AG09319 (cell line): ENCODE measurements around the gene PRTG.

Experiments
- DNase-seq: peaks from one replicate; pipeline ENCODE4 v3.0.0-alpha.2; 2010; ENCODE audit warnings: low read depth; ENCODE audit errors: extremely low read depth
- CTCF ChIP-seq: IDR thresholded peaks from 2 replicates; pipeline ENCODE4 v1.5.1; 2011; ENCODE audit warnings: low read depth, mild to moderate bottlenecking, inconsistent platforms, low read length, moderate library complexity

The PRTG gene

DNA sequence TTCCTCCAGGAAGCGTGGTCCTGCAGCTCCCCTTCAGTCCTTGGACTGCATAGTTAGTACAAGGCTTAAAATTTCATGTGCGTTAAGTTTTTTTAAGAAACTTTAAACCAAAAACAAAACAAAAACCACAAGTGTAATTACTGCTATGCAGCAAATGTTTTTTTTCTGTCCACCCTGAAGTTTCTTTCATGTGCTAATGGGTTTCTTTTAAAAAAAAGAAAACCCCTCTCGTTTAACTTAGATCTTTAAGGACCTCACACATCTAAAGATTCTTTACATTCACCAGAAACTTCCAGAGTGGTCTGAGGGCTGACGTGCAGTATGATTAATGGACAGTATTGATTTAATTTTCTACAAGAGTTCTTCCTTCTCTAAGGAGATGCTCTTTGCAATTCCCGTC, 82.8 kb downstream of the PRTG start:
- DNase-seq: no peak
- TF ChIP-seq CTCF: no peak

GRCh38 chr15:55659481-55659880, 83.5 kb downstream of the PRTG start:
- DNase-seq: no peak
- no peak for TF ChIP-seq CTCF

DNA sequence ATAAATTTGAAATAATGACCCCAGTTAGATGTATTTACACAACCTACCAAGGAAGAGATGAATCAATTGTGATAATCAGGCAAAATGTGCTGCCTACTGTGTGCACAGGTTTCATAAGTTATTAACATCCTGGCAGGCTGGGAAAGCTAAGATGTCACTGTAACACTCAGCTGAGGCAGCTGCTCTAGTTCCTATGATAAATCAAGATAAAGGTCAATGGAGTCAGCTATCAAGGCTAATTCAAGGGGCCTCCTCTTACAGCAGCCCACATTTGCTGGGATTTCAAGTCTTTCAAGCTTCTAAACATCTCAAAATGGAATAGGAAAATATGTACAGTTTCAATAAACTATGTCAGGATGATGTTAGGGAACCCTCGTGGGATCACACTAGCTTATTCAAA, 84.1 kb downstream of the PRTG start:
- DNase-seq: no peak
- no peak for TF ChIP-seq CTCF

- DNase-seq: no peak
- TF ChIP-seq CTCF: no peak
These were observed 88.4 kb downstream of the PRTG start for GRCh38 chr15:55654561-55655031.

DNA sequence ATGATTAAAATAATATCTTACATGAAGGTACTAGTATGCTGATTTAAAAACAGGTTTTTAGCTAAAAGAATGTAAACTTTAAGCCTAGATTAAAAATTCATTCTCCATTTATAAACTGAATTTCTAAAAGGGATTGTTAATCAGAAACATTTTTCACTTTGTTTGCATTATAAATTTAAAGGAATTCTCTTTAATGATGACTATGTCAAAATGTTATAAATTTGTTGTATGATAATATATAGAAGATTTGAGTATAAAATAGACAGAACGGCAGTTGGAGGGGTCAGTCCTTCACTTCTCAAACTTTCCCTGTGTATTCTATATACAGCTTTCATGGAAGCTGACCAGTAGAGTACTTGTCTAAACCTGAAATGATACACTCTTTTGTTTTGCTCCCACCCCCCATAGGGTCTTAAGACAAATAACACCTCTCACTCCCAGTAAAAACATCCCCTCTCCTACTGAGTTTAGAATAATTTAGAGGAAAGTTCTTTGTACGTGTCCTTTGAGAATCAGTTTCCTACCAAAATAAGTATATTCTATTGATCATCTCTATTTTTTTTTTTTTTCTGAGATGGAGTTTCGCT, 90.0 kb downstream of the PRTG start:
- DNase-seq: no peak
- TF ChIP-seq CTCF: no peak

GRCh38 chr15:55652359-55652758, 90.6 kb downstream of the PRTG start:
- no peak for DNase-seq
- TF ChIP-seq CTCF: no peak

DNA sequence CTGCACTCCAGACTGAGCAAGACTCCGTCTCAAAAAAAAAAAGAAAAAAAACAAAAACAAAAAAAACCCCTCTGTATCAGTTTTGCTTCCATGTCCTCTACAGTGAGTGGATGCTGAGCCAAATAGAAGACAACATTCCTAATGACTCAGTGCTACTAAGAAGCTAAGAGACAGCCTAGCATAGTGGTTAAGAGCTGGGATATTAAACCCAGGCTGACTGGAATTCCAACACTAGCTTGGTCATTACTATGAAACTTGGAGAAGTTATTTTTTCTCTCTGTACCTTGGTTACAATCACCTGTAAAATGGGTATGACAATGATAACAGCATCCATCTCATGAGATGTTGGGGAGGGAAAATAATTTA, 93.9 kb downstream of the PRTG start:
- no peak for TF ChIP-seq CTCF
- DNase-seq: no peak
